ENCODE results near the gene GALNT10. TPM values are rescaled to one million over a fixed set of nuclear protein-coding genes. Genes with fewer than 3 reads are reported as not detected.

GALNT10 gene
- total RNA-seq, 1 experiment from 2014 or later = 27.8 TPM

GRCh38 chr5:154466147-154466546 is 275.6 kb downstream of the GALNT10 start:
- no peaks in the 10 kb centered on the region for H3K79me2 ChIP-seq (ENCODE audit: insufficient read depth, low read length)
- no peak for TF ChIP-seq TCF7L2 (IDR thresholded peaks at IDR 0.05; ENCODE audit: borderline replicate concordance, extremely low read depth, insufficient read depth, insufficient read length)
- no peak for TF ChIP-seq CBX3 (IDR thresholded peaks at IDR 0.05; ENCODE audit: low read depth)
- no peak for TF ChIP-seq EZH2phosphoT487 (IDR thresholded peaks at IDR 0.05; ENCODE audit: borderline replicate concordance)
- TF ChIP-seq EGR1 (IDR thresholded peaks at IDR 0.05; ENCODE audit: low read depth) = no peak
- DNase-seq (ENCODE audit: low read depth, low spot score) (no peak), ATAC-seq (no peak)
- no peaks in the 10 kb centered on the region for H3K9me3 ChIP-seq (ENCODE audit: control insufficient read depth in 1 of 2, insufficient read depth in 1 of 2, low read depth in 1 of 2, low read length in 2 of 2)
- H3K4me3 ChIP-seq (replicated peaks in 1 of 2; ENCODE audit: low read depth in 1 of 2, low read length in 2 of 2) = no peak overlapping the region
- no TSS peak for BruUV-seq (replicated peaks)
- no peak overlapping the region for H3K4me2 ChIP-seq (ENCODE audit: low read length)
- H3K27me3 ChIP-seq (ENCODE audit: insufficient read depth, low read length) = no peaks in the 10 kb centered on the region
- no peak overlapping the region for H3K27ac ChIP-seq (ENCODE audit: low read depth, low read length)
- H3K36me3 ChIP-seq (ENCODE audit: control insufficient read depth in 1 of 2, insufficient read depth in 2 of 2, low read length in 2 of 2) = no peaks in the 10 kb centered on the region
- H3K9me2 ChIP-seq (ENCODE audit: insufficient read depth) = no peaks in the 10 kb centered on the region
- RAD21 ChIA-PET (ENCODE audit: low non-redundant PET in 1 of 2, low total read pairs in 2 of 2, uncharacterized antibody in 2 of 2, unreplicated experiment in 2 of 2) = interaction anchor here in 1 of 2 experiments (0.8 kb wide), 1 partner anchor 166 kb away, joined by 5 read pairs; no protein-coding TSS in a partner anchor
- CTCF ChIA-PET = interaction anchor here (0.8 to 2.8 kb wide), 5 partner anchors 13 to 394 kb away, joined by 4 to 11 read pairs (median 5); no protein-coding TSS in a partner anchor
- POLR2A ChIA-PET = no interaction called here
- H2AFZ ChIP-seq (ENCODE audit: low read depth, low read length, poor library complexity, severe bottlenecking) = no peak overlapping the region
- no peak overlapping the region for H3K9ac ChIP-seq (ENCODE audit: low read length)
- intact Hi-C loops (cut with micrococcal nuclease) = loop anchor here (2.0 kb wide), 1 partner anchor 393 kb away; no protein-coding TSS in a partner anchor
- H4K20me1 ChIP-seq (ENCODE audit: insufficient read depth) = no peaks in the 10 kb centered on the region
- H3K4me1 ChIP-seq (ENCODE audit: control insufficient read depth in 1 of 2, insufficient read depth in 2 of 2, low read length in 2 of 2) = peaks cover 4 to 5% of the 10 kb centered on the region in 2 experiments; a peak in 3 of 4 replicates

GRCh38 chr5:154466671-154467070 is 276.1 kb downstream of the GALNT10 start:
- H3K36me3 ChIP-seq (ENCODE audit: control insufficient read depth in 1 of 2, insufficient read depth in 2 of 2, low read length in 2 of 2) = no peaks in the 10 kb centered on the region
- ChIA-PET RAD21 (ENCODE audit: low non-redundant PET in 1 of 2, low total read pairs in 2 of 2, uncharacterized antibody in 2 of 2, unreplicated experiment in 2 of 2) (interaction anchor here (0.6 to 0.8 kb wide), 2 partner anchors 165 to 184 kb away, joined by 3 to 5 read pairs; no protein-coding TSS in a partner anchor), CTCF (interaction anchor here (0.8 to 2.8 kb wide), 7 partner anchors 12 to 394 kb away, joined by 3 to 11 read pairs (median 5); no protein-coding TSS in a partner anchor), POLR2A (interaction anchor here (0.5 kb wide), 1 partner anchor 11 kb away, joined by 4 read pairs; the partner anchor contains the start of gene HAND1)
- H2AFZ ChIP-seq (ENCODE audit: low read depth, low read length, poor library complexity, severe bottlenecking) = no peak overlapping the region
- DNase-seq (ENCODE audit: low read depth, low spot score) = no peak
- intact Hi-C loops (cut with micrococcal nuclease) = loop anchor here (1.0 to 2.0 kb wide), 3 partner anchors 144 to 394 kb away; no protein-coding TSS in a partner anchor
- H3K79me2 ChIP-seq (ENCODE audit: insufficient read depth, low read length) = no peaks in the 10 kb centered on the region
- ATAC-seq = no peak
- H4K20me1 ChIP-seq (ENCODE audit: insufficient read depth) = no peaks in the 10 kb centered on the region
- peaks cover 4 to 5% of the 10 kb centered on the region in 2 experiments; a peak in 3 of 4 replicates for H3K4me1 ChIP-seq (ENCODE audit: control insufficient read depth in 1 of 2, insufficient read depth in 2 of 2, low read length in 2 of 2)
- no TSS peak for BruUV-seq (replicated peaks)
- TF ChIP-seq MAX (IDR thresholded peaks at IDR 0.05) (no peak), FOSL1 (IDR thresholded peaks at IDR 0.05; ENCODE audit: low read depth) (no peak)
- no peak overlapping the region for H3K27ac ChIP-seq (ENCODE audit: low read depth, low read length)
- no peak overlapping the region for H3K4me2 ChIP-seq (ENCODE audit: low read length)
- H3K9me2 ChIP-seq (ENCODE audit: insufficient read depth) = no peaks in the 10 kb centered on the region
- no peaks in the 10 kb centered on the region for H3K27me3 ChIP-seq (ENCODE audit: insufficient read depth, low read length)
- H3K4me3 ChIP-seq (replicated peaks in 1 of 2; ENCODE audit: low read depth in 1 of 2, low read length in 2 of 2) = no peak overlapping the region
- no peaks in the 10 kb centered on the region for H3K9me3 ChIP-seq (ENCODE audit: control insufficient read depth in 1 of 2, insufficient read depth in 1 of 2, low read depth in 1 of 2, low read length in 2 of 2)
- no peak overlapping the region for H3K9ac ChIP-seq (ENCODE audit: low read length)

Data from HCT116 (cell line).